C4-2B (cell line): ENCODE measurements around the gene ENAH.
A peak's percentile ranks its signal among the peaks of the same experiment; 100 is the strongest.
"Not testable (repeated sequence)": the region's sequence is repeated elsewhere in the genome, so short reads cannot be mapped to it uniquely, and the experiment has no call there.

Experiments
- H3K27ac ChIP-seq: fragments of 450-650 bp; 2 replicates; pipeline ENCODE4 v1.5.1; 2017
- ZFX ChIP-seq: fragments of 450-650 bp; IDR thresholded peaks from 2 replicates; pipeline ENCODE4 v1.6.1; 2017
- TF ChIP-seq, protein P1 (sequence below): fragments of 450-650 bp; conservative IDR thresholded peaks from 2 replicates; pipeline ENCODE4 v1.5.1; 2017; ENCODE audit warnings: mild to moderate bottlenecking

ENAH gene

DNA sequence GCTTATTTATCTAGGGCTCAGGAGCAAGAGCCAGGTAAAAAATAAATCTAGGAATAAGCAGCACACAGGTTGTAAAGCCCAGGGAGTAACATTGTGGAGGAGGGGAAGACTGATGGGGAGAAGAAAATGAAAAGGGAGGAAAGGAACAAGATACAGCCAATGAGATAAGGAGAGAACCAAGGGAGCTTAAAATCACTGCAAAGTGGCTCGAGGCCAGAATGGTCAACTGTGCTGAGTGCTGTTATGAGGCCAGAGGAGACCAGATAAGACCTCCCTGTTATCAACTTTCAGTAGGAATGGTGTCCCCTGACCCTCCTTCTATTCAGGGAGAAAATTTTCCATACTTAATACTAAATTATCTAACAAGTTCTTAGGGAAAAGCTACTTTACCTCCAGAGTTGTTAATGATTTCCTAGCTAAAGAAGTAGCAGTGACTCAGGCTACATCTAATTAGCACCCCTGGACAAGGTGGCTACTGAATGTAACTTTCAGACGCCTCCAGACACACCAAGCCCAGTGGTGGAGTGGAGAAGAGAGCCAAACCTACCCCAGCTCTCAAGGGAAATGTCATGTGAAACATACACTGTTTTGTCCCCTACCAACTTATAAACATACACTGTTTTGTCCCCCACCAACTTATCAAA is 25.5 kb downstream of the ENAH start:
- TF ChIP-seq, protein P1, sequence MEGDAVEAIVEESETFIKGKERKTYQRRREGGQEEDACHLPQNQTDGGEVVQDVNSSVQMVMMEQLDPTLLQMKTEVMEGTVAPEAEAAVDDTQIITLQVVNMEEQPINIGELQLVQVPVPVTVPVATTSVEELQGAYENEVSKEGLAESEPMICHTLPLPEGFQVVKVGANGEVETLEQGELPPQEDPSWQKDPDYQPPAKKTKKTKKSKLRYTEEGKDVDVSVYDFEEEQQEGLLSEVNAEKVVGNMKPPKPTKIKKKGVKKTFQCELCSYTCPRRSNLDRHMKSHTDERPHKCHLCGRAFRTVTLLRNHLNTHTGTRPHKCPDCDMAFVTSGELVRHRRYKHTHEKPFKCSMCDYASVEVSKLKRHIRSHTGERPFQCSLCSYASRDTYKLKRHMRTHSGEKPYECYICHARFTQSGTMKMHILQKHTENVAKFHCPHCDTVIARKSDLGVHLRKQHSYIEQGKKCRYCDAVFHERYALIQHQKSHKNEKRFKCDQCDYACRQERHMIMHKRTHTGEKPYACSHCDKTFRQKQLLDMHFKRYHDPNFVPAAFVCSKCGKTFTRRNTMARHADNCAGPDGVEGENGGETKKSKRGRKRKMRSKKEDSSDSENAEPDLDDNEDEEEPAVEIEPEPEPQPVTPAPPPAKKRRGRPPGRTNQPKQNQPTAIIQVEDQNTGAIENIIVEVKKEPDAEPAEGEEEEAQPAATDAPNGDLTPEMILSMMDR = no peak
- no peak for TF ChIP-seq ZFX
- no peak overlapping the region for H3K27ac ChIP-seq

DNA sequence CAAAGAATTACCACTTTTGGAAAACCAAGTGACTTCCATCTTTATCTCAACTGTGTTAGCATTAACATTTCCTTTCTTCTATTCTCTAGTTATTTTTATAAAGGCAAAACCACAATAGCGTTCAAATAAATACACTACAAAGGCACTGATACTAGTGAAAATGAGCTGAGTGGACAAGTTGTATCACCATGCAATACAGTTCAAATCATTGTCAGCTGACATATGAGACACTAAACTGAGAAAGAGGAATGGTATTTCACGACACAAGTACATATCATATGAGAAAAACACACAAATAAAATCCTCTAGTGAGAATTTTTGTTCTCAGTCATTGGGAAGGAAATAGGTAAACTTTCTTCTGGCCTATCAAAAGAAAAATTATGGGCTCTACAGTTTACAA is 26.2 kb downstream of the ENAH start:
- TF ChIP-seq ZFX = no peak
- TF ChIP-seq, protein P1 = no peak
- H3K27ac ChIP-seq = no peak overlapping the region

DNA sequence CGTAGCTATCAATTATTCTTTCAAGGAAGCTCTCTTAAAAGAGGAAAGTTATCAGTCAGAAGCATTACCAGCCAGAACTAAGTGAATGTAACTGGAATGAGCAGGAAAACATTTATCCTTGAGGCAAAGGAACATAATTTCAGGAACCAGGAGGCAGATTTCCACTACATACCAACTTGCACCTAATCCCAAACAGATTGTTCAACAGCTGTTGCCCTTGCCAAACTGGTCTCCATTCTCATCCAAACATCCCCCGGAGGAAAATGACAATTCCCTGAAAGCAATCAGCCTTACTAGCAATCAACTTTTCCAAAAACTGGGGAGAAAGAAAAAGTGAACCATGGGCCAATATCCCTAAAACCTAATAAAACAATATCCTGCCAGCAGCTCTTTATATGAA is 35.0 kb downstream of the ENAH start:
- TF ChIP-seq, protein P1 = no peak
- TF ChIP-seq ZFX = no peak
- H3K27ac ChIP-seq = no peak overlapping the region

DNA sequence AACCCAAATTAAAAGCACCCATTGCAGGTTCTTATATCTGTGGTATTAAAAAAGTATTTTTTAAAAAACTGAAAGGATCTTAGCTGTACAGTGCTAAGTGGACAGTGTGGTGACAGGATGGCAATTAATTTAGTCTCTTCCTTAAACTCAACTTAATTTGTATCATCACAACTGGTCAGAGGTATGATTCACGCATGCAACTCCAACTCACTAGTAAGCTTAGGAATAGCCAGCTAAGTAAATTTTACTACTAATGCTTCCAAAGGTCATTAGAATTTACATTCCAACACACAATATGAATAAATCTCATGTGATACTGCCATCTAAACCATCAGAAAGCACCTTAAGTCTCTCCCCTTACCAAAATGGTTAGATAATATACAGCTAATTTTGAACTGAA is 35.4 kb downstream of the ENAH start:
- TF ChIP-seq, protein P1 = no peak
- TF ChIP-seq ZFX = no peak
- H3K27ac ChIP-seq = no peak overlapping the region

DNA sequence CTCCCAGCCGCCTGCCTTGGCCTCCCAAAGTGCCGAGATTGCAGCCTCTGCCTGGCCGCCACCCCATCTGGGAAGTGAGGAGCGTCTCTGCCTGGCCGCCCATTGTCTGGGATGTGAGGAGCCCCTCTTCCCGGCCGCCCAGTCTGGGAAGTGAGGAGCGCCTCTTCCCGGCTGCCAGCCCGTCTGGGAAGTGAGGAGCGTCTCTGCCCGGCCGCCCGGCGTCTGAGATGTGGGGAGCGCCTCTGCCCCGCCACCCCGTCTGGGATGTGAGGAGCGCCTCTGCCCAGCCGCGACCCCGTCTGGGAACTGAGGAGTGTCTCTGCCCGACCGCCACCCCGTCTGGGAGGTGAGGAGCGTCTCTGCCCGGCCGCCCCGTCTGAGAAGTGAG is 37.5 kb downstream of the ENAH start:
- not testable (repeated sequence) for H3K27ac ChIP-seq

DNA sequence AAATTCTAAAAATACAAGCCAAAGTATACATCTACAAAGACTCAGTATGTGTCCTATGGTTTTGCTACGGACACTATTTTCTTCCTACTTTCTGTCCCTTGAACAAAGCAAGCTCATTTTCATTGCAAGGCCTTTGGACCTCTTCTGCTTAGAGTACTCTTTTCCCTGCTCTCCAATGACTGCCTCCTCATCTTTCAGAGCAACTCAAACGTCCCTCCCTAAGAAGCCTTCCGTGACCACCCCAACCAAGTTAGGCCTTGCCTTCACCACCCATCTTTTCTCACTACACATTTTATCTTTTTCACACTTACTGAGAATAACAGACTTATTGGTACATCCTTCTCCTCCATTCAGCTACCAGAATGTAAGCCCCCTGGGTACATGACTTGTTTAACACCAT is 39.9 kb downstream of the ENAH start:
- H3K27ac ChIP-seq = no peak overlapping the region
- no peak for TF ChIP-seq ZFX
- TF ChIP-seq, protein P1 = no peak

DNA sequence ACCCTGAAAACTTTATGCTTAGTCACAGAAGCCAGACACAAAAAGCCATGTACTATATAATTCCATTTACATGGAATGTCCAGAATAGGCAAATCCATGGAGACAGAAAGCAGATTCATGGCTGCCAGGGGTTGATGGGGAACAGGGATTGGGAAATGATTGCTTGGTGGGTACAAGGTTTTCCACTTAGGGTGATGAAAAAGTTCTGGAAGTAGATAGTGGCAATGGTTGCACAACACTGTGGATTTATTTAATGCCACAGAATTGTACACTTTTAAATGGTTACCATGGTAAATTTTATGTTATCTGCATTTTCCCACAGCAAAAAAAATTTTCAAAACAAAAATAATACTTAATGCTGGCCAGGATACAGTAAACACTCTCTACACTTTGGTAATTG is 40.6 kb downstream of the ENAH start:
- no peak overlapping the region; the same call in 1 of the 2 replicates for H3K27ac ChIP-seq
- TF ChIP-seq, protein P1 = no peak
- TF ChIP-seq ZFX = no peak

DNA sequence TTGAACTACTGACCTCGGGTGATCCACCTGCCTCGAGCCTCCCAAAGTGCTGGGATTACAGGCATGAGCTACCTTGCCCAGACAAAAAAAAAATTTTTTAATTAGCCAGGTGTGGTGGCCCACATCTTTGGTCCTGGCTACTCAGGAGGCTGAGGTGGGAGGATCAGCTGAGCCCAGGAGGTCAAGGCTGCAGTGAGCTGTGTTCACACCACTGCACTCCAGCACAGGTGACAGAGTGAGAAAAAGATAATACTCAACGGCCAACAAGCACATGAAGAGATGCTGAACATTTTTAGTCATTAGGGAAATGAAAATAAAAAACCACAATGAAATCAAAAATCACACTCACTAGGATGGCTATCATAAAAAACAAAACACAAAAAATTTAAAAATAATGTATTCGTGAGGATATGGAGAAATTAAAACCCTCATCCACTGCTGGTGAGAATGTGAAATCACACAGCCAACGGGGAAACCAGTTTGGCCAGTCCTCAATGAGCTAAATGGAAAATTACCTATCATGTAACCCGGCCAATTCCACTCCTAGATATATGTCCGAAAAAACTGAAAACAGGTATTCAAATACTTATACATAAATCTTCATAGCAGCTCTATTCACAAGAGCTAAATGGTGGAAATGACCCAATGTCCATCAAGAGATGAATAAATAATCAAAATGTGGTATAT is 41.2 kb downstream of the ENAH start:
- peak overlapping the region; percentile 52 for H3K27ac ChIP-seq
- TF ChIP-seq, protein P1 = peak; percentile 21; the same call in 1 of the 2 replicates
- TF ChIP-seq ZFX = no peak
